ENCODE measurements around the gene ARTN. TPM values are rescaled to one million over a fixed set of nuclear protein-coding genes. Genes with fewer than 3 reads are reported as not detected.

Gene ARTN
- total RNA-seq, 1 experiment from 2014 or later = 17.4 TPM

DNA sequence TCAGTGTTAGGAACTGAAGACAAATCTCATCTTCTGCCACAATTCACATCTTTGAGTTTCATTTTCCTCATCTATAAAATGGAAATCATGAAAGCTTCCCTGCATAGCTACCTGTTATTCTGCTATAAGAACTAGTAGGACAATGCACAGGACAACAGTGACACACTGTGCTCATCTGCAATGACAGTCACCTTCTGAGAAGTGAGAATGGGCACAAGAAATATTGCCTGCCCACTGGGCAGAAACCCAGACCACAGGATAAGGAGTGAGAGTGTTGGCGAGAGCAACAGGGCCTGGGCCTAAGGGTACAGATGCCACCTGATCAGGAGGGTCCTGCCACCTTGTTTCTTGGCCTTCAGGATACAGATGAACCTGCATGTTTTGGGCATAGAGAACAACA is 23.3 kb upstream of the ARTN start:
- no peaks in the 10 kb centered on the region; the same call in 1 of the 2 replicates for H3F3A ChIP-seq (ENCODE audit: insufficient read depth, low read depth)
- H3K4me3 ChIP-seq = no peak overlapping the region
- intact Hi-C loops (cut with micrococcal nuclease; ENCODE audit: unreplicated experiment) = loop anchor here (1.0 kb wide), 1 partner anchor 147 kb away; no protein-coding TSS in a partner anchor
- CTCF ChIA-PET = interaction anchor here (0.5 to 1.3 kb wide), 3 partner anchors 25 to 287 kb away, joined by 3 to 5 read pairs (median 4); no protein-coding TSS in a partner anchor
- no peaks in the 10 kb centered on the region for H3K9me2 ChIP-seq (ENCODE audit: insufficient read depth)
- H3K9me3 ChIP-seq (ENCODE audit: insufficient read depth, low read depth) = no peaks in the 10 kb centered on the region
- TF ChIP-seq EZH2 (IDR thresholded peaks at IDR 0.05; ENCODE audit: low read depth) (no peak), CTCF (conservative IDR thresholded peaks at IDR 0.05) (no peak)
- POLR2A ChIA-PET (ENCODE audit: unreplicated experiment) = no interaction called here
- no peaks in the 10 kb centered on the region for H3K36me3 ChIP-seq (ENCODE audit: low read depth)
- H3K79me2 ChIP-seq (ENCODE audit: low read depth) = no peaks in the 10 kb centered on the region
- no TSS peak for BruUV-seq (replicated peaks)
- no peak overlapping the region for H2AFZ ChIP-seq
- H3K4me2 ChIP-seq = no peak overlapping the region
- no peak for DNase-seq
- peaks cover 4% of the 10 kb centered on the region; the same call in 1 of the 2 replicates for H3K4me1 ChIP-seq (replicated peaks; ENCODE audit: insufficient read depth)
- no peak overlapping the region for H3K27ac ChIP-seq
- H4K20me1 ChIP-seq (ENCODE audit: insufficient read depth) = no peaks in the 10 kb centered on the region
- H3K27me3 ChIP-seq (ENCODE audit: insufficient read depth, low read depth) = no peaks in the 10 kb centered on the region

GRCh38 chr1:43912607-43913006 is 21.0 kb upstream of the ARTN start:
- no peak for DNase-seq
- POLR2A ChIA-PET (ENCODE audit: unreplicated experiment) = interaction anchor here (0.6 kb wide), 1 partner anchor 54 kb away, joined by 4 read pairs; no protein-coding TSS in a partner anchor
- H4K20me1 ChIP-seq (ENCODE audit: insufficient read depth) = no peaks in the 10 kb centered on the region
- H3K9me3 ChIP-seq (ENCODE audit: insufficient read depth, low read depth) = no peaks in the 10 kb centered on the region
- H2AFZ ChIP-seq = no peak overlapping the region
- peaks cover 6% of the 10 kb centered on the region; the same call in 1 of the 2 replicates for H3K4me1 ChIP-seq (replicated peaks; ENCODE audit: insufficient read depth)
- no peaks in the 10 kb centered on the region for H3K9me2 ChIP-seq (ENCODE audit: insufficient read depth)
- no peaks in the 10 kb centered on the region for H3K27me3 ChIP-seq (ENCODE audit: insufficient read depth, low read depth)
- H3F3A ChIP-seq (ENCODE audit: insufficient read depth, low read depth) = no peaks in the 10 kb centered on the region; the same call in 1 of the 2 replicates
- H3K27ac ChIP-seq = no peak overlapping the region
- intact Hi-C loops (cut with micrococcal nuclease; ENCODE audit: unreplicated experiment) = no loop called here
- CTCF ChIA-PET = no interaction called here
- H3K4me3 ChIP-seq = no peak overlapping the region
- no peaks in the 10 kb centered on the region for H3K36me3 ChIP-seq (ENCODE audit: low read depth)
- no peak overlapping the region for H3K4me2 ChIP-seq
- H3K79me2 ChIP-seq (ENCODE audit: low read depth) = no peaks in the 10 kb centered on the region
- TF ChIP-seq CTCF (conservative IDR thresholded peaks at IDR 0.05) = no peak
- TF ChIP-seq EZH2 (IDR thresholded peaks at IDR 0.05; ENCODE audit: low read depth) = no peak
- BruUV-seq (replicated peaks) = no TSS peak

DNA sequence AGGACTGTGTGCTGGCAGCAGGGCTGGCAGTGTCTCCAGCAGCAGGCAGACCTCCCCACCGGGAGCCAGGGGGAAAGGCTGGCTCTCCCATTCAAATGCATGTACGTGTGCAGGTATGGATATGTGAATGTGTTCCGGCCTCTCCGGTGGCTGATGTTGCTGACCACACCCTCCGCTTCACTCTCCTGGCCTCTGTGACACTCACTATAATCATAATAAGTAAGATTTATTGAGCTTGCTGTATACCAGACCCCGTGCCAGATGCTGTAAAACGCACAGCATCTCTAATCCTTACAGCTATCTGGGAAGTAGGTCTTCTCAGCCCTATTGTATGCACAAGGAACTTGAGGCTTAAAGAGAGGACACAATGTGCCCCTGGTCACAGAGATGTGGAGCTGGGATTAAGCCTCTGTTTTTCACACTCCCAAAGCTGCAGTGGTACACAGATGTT is 20.5 kb upstream of the ARTN start:
- no peaks in the 10 kb centered on the region for H4K20me1 ChIP-seq (ENCODE audit: insufficient read depth)
- no peak overlapping the region for H3K4me2 ChIP-seq
- no TSS peak for BruUV-seq (replicated peaks)
- intact Hi-C loops (cut with micrococcal nuclease; ENCODE audit: unreplicated experiment) = no loop called here
- H3K4me1 ChIP-seq (replicated peaks; ENCODE audit: insufficient read depth) = peaks cover 6% of the 10 kb centered on the region; the same call in 1 of the 2 replicates
- no peaks in the 10 kb centered on the region for H3K9me2 ChIP-seq (ENCODE audit: insufficient read depth)
- no peak overlapping the region for H3K27ac ChIP-seq
- TF ChIP-seq EZH2 (IDR thresholded peaks at IDR 0.05; ENCODE audit: low read depth) (no peak), CTCF (conservative IDR thresholded peaks at IDR 0.05) (no peak)
- no peak overlapping the region for H2AFZ ChIP-seq
- no peaks in the 10 kb centered on the region for H3K36me3 ChIP-seq (ENCODE audit: low read depth)
- POLR2A ChIA-PET (ENCODE audit: unreplicated experiment) = no interaction called here
- CTCF ChIA-PET = no interaction called here
- DNase-seq = no peak
- no peaks in the 10 kb centered on the region for H3K9me3 ChIP-seq (ENCODE audit: insufficient read depth, low read depth)
- no peaks in the 10 kb centered on the region for H3K27me3 ChIP-seq (ENCODE audit: insufficient read depth, low read depth)
- H3F3A ChIP-seq (ENCODE audit: insufficient read depth, low read depth) = no peaks in the 10 kb centered on the region; the same call in 1 of the 2 replicates
- H3K4me3 ChIP-seq = no peak overlapping the region
- no peaks in the 10 kb centered on the region for H3K79me2 ChIP-seq (ENCODE audit: low read depth)
